Esophagus squamous epithelium (tissue), 5 donors: ENCODE measurements around the gene C5orf22. TPM values are rescaled to one million over a fixed set of nuclear protein-coding genes. Genes with fewer than 3 reads are reported as not detected.
"Not testable (repeated sequence)": the region's sequence is repeated elsewhere in the genome, so short reads cannot be mapped to it uniquely, and the experiment has no call there.

ENCODE experiments used
- DNase-seq: peaks from one replicate; lab custom pipeline; 2025; lab: John Stamatoyannopoulos, UW
- H3K27ac ChIP-seq, 4 donors: fragments of 200-600 bp; sonication (generic); one replicate each; pipeline ENCODE4 v1.5.1; 2016 to 2019; ENCODE audit warnings: mild to moderate bottlenecking in 1 of 4
- H3K27me3 ChIP-seq, 4 donors: fragments of 200-600 bp; sonication (generic); 1 replicate in 3 of 4; 2 replicates in 1 of 4; pipeline versions ENCODE4 v1.5.1 to v1.6.0; 2017 to 2021; ENCODE audit warnings: antibody characterized with exemption in 1 of 4
- H3K36me3 ChIP-seq, 3 donors: fragments of 200-600 bp; sonication (generic); one replicate each; pipeline ENCODE4 v1.5.1; 2016 to 2019
- H3K4me1 ChIP-seq, 3 donors: fragments of 200-600 bp; sonication (generic); one replicate each; pipeline ENCODE4 v1.5.1; 2017 to 2019
- H3K4me3 ChIP-seq, 4 donors: fragments of 200-600 bp; sonication (generic); 1 replicate in 3 of 4; 2 replicates in 1 of 4; pipeline ENCODE4 v1.5.1; 2016 to 2019; ENCODE audit warnings: mild to moderate bottlenecking in 2 of 4, moderate library complexity in 1 of 4
- H3K9me3 ChIP-seq, 3 donors: fragments of 200-600 bp; sonication (generic); one replicate each; pipeline ENCODE4 v1.5.1; 2016 to 2019
- POLR2A ChIP-seq, 4 donors: fragments of 450-650 bp; IDR thresholded peaks; one replicate each; pipeline ENCODE4 v1.6.1; 2017; ENCODE audit warnings: antibody characterized with exemption in 4 of 4, mild to moderate bottlenecking in 4 of 4, moderate library complexity in 3 of 4
- WGBS, 2 donors: methylation state at CpG; one replicate each; pipeline ENCODE4 v1.1.5; 2018; 5-methylcytosine and 5-hydroxymethylcytosine counted together
- intact Hi-C: fragments of 100-400 bp; cut with DNase I; formaldehyde crosslinking; loops from one replicate; pipeline ENCODE4 v1.15.0; 2022
- total RNA-seq, 4 donors: library from RNA; depleted of rRNA; stranded (reverse); fragments of >200 nt; gene quantifications; one replicate each; pipeline ENCODE4 v1.1.0, GENCODE V29; 2016
- TF ChIP-seq, protein P1 (sequence below), 6 experiments: fragments of 450-650 bp in 4 of 6; fragments of 200-600 bp in 2 of 6; sonication (generic) in 2 of 6; IDR thresholded peaks; one replicate each; pipeline ENCODE4 v1.5.1; 2016 to 2019; ENCODE audit warnings: antibody characterized with exemption in 6 of 6, mild to moderate bottlenecking in 4 of 6, moderate library complexity in 4 of 6
- donor health status: DM: yes; HTN: yes; CAD: no.

C5orf22 gene
- total RNA-seq, 4 donors from 2014 or later: 11.0 to 19.8 (median 13.5) TPM

DNA sequence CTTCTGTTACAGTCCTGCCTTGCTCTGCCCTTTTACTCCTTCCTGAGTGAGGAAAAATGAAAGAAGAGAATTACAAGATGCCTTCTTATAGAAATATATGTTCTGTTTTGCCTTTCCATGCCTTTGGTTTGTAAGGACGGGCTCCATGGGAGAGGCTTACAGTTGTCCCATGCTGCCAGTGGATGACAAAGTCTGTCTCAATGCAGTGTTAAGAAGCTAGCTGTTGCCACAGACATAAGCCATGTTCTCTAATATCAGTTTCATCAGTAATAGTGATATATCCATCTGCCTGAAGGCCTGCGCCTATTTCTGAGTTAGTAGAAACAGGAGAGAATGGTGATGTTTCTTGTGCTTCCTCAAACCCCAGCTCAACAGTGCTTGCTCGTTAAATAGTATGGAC is 27.8 kb downstream of the C5orf22 start:
- no peak for DNase-seq
- 91 to 100% methylated on average over 3 of the region's 3 CpGs for WGBS, 2 donors
- TF ChIP-seq, protein P1, sequence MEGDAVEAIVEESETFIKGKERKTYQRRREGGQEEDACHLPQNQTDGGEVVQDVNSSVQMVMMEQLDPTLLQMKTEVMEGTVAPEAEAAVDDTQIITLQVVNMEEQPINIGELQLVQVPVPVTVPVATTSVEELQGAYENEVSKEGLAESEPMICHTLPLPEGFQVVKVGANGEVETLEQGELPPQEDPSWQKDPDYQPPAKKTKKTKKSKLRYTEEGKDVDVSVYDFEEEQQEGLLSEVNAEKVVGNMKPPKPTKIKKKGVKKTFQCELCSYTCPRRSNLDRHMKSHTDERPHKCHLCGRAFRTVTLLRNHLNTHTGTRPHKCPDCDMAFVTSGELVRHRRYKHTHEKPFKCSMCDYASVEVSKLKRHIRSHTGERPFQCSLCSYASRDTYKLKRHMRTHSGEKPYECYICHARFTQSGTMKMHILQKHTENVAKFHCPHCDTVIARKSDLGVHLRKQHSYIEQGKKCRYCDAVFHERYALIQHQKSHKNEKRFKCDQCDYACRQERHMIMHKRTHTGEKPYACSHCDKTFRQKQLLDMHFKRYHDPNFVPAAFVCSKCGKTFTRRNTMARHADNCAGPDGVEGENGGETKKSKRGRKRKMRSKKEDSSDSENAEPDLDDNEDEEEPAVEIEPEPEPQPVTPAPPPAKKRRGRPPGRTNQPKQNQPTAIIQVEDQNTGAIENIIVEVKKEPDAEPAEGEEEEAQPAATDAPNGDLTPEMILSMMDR (IDR thresholded peaks at IDR 0.05): no peak
- TF ChIP-seq POLR2A (IDR thresholded peaks at IDR 0.05): no peak
- H3K4me1 ChIP-seq: no peaks in the 10 kb centered on the region
- intact Hi-C loops: no loop called here
- no peak overlapping the region for H3K4me3 ChIP-seq
- H3K27ac ChIP-seq: no peak overlapping the region
- no peaks in the 10 kb centered on the region for H3K9me3 ChIP-seq
- H3K27me3 ChIP-seq: no peaks in the 10 kb centered on the region
- peaks cover 0 to 29% (median 0%) of the 10 kb centered on the region in 3 donors for H3K36me3 ChIP-seq

DNA sequence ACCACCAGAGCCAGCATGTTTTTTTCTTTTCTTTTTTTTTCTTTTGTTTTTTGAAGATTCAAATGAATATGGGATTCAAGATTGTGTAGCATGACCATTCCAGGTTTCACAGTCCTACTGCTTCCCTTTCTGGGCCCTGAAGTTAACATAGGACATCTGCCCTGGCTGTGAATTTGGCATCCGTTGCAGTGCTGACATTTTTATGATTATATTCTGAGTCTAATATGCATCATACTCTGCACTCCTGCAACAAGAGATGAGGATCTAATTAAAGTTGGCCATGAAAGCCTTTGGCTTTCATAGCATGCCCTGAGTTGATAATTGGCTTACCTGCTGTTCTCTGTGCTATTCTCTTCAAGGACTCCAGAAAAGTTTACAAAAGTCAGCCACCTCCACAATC is 29.8 kb downstream of the C5orf22 start:
- intact Hi-C loops: no loop called here
- no peak overlapping the region for H3K4me3 ChIP-seq
- DNase-seq: no peak
- H3K9me3 ChIP-seq: no peaks in the 10 kb centered on the region
- no peaks in the 10 kb centered on the region for H3K27me3 ChIP-seq
- WGBS, 2 donors: 53 to 79% methylated on average over 1 of the region's 1 CpG
- no peaks in the 10 kb centered on the region for H3K4me1 ChIP-seq
- H3K27ac ChIP-seq: no peak overlapping the region
- peaks cover 0 to 9% (median 0%) of the 10 kb centered on the region in 3 donors for H3K36me3 ChIP-seq
- TF ChIP-seq, protein P1 (IDR thresholded peaks at IDR 0.05): no peak
- no peak for TF ChIP-seq POLR2A (IDR thresholded peaks at IDR 0.05)

DNA sequence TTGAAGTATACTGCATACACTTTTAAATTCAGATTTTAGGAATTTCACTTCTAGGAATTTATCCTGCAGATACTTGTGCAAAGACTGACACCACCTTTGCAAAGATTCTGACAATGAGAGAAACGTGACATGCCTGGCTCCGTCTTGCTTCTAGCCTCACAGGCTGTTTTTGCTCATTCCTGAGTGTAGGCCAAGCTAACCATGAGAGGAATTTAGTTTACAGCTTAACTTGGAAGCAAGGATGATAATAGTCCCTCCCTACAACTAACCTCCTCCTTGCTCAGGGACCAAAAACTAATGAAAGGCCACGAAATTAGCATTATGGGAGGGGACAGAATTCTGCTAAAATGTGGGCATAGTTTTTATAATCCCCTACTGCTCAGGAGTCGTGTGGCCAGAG is 31.1 kb downstream of the C5orf22 start:
- no peak for TF ChIP-seq POLR2A (IDR thresholded peaks at IDR 0.05)
- TF ChIP-seq, protein P1 (IDR thresholded peaks at IDR 0.05): no peak
- no peak for DNase-seq
- intact Hi-C loops: no loop called here

DNA sequence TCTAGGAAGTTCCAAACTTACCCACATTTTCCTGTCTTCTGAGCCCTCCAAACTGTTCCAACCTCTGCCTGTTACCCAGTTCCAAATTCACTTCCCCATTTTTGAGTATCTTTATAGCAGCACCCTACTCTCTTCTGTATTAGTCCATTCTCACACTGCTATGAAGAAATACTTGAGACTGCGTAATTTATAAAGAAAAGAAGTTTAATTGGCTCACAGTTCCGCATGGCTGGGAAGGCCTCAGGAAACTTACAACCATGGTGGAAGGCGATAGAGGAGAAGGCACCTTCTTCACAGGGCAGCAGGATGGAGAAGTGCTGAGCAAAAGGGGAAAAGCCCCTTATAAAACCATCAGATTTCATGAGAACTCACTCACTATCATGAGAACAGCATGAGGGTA is 34.3 kb downstream of the C5orf22 start:
- H3K4me1 ChIP-seq, H3K27ac ChIP-seq, DNase-seq, H3K4me3 ChIP-seq, H3K36me3 ChIP-seq, H3K27me3 ChIP-seq, intact Hi-C loops, H3K9me3 ChIP-seq: not testable (repeated sequence)
- 77 to 91% methylated on average over 3 of the region's 3 CpGs for WGBS, 2 donors

More for the DNA sequence above, 31.1 kb downstream of the C5orf22 start:
- no peaks in the 10 kb centered on the region for H3K36me3 ChIP-seq
- WGBS, 2 donors: 27 to 31% methylated on average over 4 of the region's 4 CpGs
- no peak overlapping the region for H3K27ac ChIP-seq
- no peaks in the 10 kb centered on the region for H3K9me3 ChIP-seq
- no peaks in the 10 kb centered on the region for H3K4me1 ChIP-seq
- H3K27me3 ChIP-seq: no peaks in the 10 kb centered on the region
- H3K4me3 ChIP-seq: no peak overlapping the region

DNA sequence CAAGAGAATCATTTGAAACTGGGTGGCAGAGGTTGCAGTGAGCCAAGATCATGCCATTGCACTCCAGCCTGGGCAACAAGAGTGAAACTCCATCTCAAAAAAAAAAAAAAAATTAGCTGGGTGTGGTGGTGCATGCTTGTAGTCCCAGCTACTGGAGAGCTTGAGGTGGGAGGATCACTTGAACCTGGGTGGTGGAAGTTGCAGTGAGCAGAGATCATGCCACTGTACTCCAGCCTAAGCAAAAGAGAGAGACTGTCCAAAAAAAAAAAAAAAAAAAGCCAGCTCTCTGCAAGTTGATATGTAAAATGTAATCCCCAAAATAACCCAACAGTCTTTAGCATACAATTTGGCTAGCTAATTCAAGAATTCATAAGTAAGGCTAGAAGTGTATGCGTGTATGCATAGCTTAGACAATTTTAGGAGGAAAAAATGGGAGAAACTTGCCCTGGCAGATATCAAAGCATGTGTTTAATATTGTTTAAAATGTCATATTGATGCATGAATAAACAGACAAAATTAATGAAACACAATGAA is 36.3 kb downstream of the C5orf22 start:
- intact Hi-C loops: no loop called here
- no peak overlapping the region for H3K4me3 ChIP-seq
- H3K4me1 ChIP-seq: no peaks in the 10 kb centered on the region
- H3K9me3 ChIP-seq: no peaks in the 10 kb centered on the region
- no peak for DNase-seq
- TF ChIP-seq POLR2A (IDR thresholded peaks at IDR 0.05): no peak
- TF ChIP-seq, protein P1 (IDR thresholded peaks at IDR 0.05): no peak
- H3K27ac ChIP-seq: no peak overlapping the region
- no peaks in the 10 kb centered on the region for H3K27me3 ChIP-seq
- H3K36me3 ChIP-seq: no peaks in the 10 kb centered on the region
- 67 to 68% methylated on average over 1 of the region's 1 CpG for WGBS, 2 donors

DNA sequence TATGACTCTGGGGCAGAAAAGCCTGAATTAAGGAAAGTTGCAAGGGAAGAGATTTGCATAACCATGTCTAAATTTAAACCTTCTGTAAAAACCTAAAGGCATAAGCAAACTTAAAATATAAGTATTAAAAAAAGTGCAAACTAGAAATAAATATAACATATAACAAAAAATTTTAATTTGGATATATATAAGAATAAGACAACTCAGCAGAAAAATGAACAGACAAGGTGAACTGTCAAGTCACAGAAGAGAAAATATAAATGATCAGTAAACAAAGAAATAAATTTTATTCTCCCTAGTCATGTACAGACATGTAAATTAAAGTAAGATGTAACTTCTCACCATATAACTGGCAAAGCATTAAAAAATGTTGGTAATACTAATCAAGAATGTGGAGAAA is 37.0 kb downstream of the C5orf22 start:
- H3K27me3 ChIP-seq: no peaks in the 10 kb centered on the region
- H3K4me3 ChIP-seq: no peak overlapping the region
- H3K36me3 ChIP-seq: no peaks in the 10 kb centered on the region
- intact Hi-C loops: no loop called here
- TF ChIP-seq, protein P1 (IDR thresholded peaks at IDR 0.05): no peak
- no peak for TF ChIP-seq POLR2A (IDR thresholded peaks at IDR 0.05)
- H3K4me1 ChIP-seq: no peaks in the 10 kb centered on the region
- H3K27ac ChIP-seq: no peak overlapping the region
- DNase-seq: no peak
- no peaks in the 10 kb centered on the region for H3K9me3 ChIP-seq
